A549 treated with AZD9567 at 1 μM for 4 hours (cell line): Measurements from ENCODE around the gene MRPS34. TPM values are rescaled to one million over a fixed set of nuclear protein-coding genes. Genes with fewer than 3 reads are reported as not detected.

Source experiments
- total RNA-seq: library from RNA; stranded (reverse); fragments of 200-300 nt; extraction: Qiagen RNA extraction; gene quantifications from 5 replicates; pipeline ENCODE4 v1.2.3, GENCODE V29; 2022; ENCODE audit not compliant: insufficient read depth

Gene MRPS34
- total RNA-seq = 126 to 264 TPM (median 252 TPM) in 5 replicates

GRCh38 chr16:1772908-1773702 lies at the start of gene MRPS34:
Gene MRPS34 (minus strand): TSS chr16:1773134. CDS start chr16:1773119, 15 bp downstream.

GRCh38 chr16:1793578-1794220 lies 20.8 kb upstream of the MRPS34 start, which contains the start of gene IGFALS:
Gene IGFALS (minus strand): TSS chr16:1793705. CDS start chr16:1793652, 53 bp downstream.

GRCh38 chr16:1782408-1783264 lies 9.7 kb upstream of the MRPS34 start, which contains the start of the genes NUBP2 and SPSB3:
Gene NUBP2 (plus strand): TSS chr16:1782960. CDS start chr16:1783021, 61 bp downstream.
Gene SPSB3 (minus strand): TSS chr16:1782571. CDS start chr16:1781483, 1,088 bp downstream.

GRCh38 chr16:1772362-1772907 lies 499 bp downstream of the MRPS34 start, which contains the start of gene EME2:
Gene EME2 (plus strand): TSS chr16:1772810. CDS start chr16:1773228, 418 bp downstream.

GRCh38 chr16:1771188-1771863 lies 1.6 kb downstream of the MRPS34 start, which contains the start of gene NME3:
Gene NME3 (minus strand): TSS chr16:1771543. CDS start chr16:1771534, 9 bp downstream.

Other genes starting within 250 kb of the MRPS34 start
- gene TMEM204, start 239.5 kb downstream of the MRPS34 start, total RNA-seq = 0.05 to 0.07 TPM (median 0.06 TPM) in 4 of 5 replicates, not detected in the other
- 5.4 to 9.4 TPM (median 8.5 TPM) in 5 replicates for gene IFT140, start 161.1 kb downstream of the MRPS34 start, total RNA-seq
- 10.3 to 19.6 TPM (median 16.7 TPM) in 5 replicates for gene CRAMP1, start 160.8 kb downstream of the MRPS34 start, total RNA-seq
- 156 to 277 TPM (median 157 TPM) in 5 replicates for gene JPT2, start 94.9 kb downstream of the MRPS34 start, total RNA-seq
- gene MAPK8IP3, start 66.9 kb downstream of the MRPS34 start, total RNA-seq = 46.1 to 71.8 TPM (median 63.2 TPM) in 5 replicates
- 25.1 to 64.0 TPM (median 61.2 TPM) in 5 replicates for gene NME3, start 1.6 kb downstream of the MRPS34 start, total RNA-seq
- 4.1 to 12.2 TPM (median 11.4 TPM) in 5 replicates for gene EME2, start 324 bp downstream of the MRPS34 start, total RNA-seq
- gene SPSB3, start 9.4 kb upstream of the MRPS34 start, total RNA-seq = 21.9 to 31.5 TPM (median 27.5 TPM) in 5 replicates
- 54.1 to 93.4 TPM (median 86.7 TPM) in 5 replicates for gene NUBP2, start 9.8 kb upstream of the MRPS34 start, total RNA-seq
- 0.06 to 0.20 TPM (median 0.07 TPM) in 4 of 5 replicates, not detected in the other for gene IGFALS, start 20.6 kb upstream of the MRPS34 start, total RNA-seq
- gene HAGH, start 53.7 kb upstream of the MRPS34 start, total RNA-seq = 64.2 to 78.9 TPM (median 76.2 TPM) in 5 replicates
- gene FAHD1, start 54.1 kb upstream of the MRPS34 start, total RNA-seq = 45.9 to 58.9 TPM (median 47.9 TPM) in 5 replicates
- 0.96 to 1.3 TPM (median 0.99 TPM) in 4 of 5 replicates, not detected in the other for gene MEIOB, start 99.0 kb upstream of the MRPS34 start, total RNA-seq
- gene HS3ST6, start 145.3 kb upstream of the MRPS34 start, total RNA-seq = 1.8 to 1.9 TPM (median 1.9 TPM) in 4 of 5 replicates, not detected in the other
- 25.4 to 35.1 TPM (median 34.9 TPM) in 5 replicates for gene MSRB1, start 170.1 kb upstream of the MRPS34 start, total RNA-seq
- 0.08 to 0.15 TPM in 2 of 5 replicates, not detected in the others for gene RPL3L, start 181.6 kb upstream of the MRPS34 start, total RNA-seq
- 238 to 284 TPM (median 251 TPM) in 5 replicates for gene NDUFB10, start 186.4 kb upstream of the MRPS34 start, total RNA-seq
- gene RPS2, start 191.7 kb upstream of the MRPS34 start, total RNA-seq = 3,446 to 5,640 TPM (median 5,518 TPM) in 5 replicates
- 0.11 TPM in 1 of 5 replicates, not detected in the others for gene RNF151, start 193.7 kb upstream of the MRPS34 start, total RNA-seq
- 31.4 to 44.1 TPM (median 40.6 TPM) in 5 replicates for gene TBL3, start 198.9 kb upstream of the MRPS34 start, total RNA-seq
- 0.22 to 4.7 TPM (median 0.30 TPM) in 5 replicates for gene NOXO1, start 208.3 kb upstream of the MRPS34 start, total RNA-seq
- 23.1 to 43.3 TPM (median 40.1 TPM) in 5 replicates for gene GFER, start 211.1 kb upstream of the MRPS34 start, total RNA-seq
- 3.9 to 8.9 TPM (median 7.8 TPM) in 5 replicates for gene SYNGR3, start 216.8 kb upstream of the MRPS34 start, total RNA-seq
- 51.5 to 66.8 TPM (median 63.1 TPM) in 5 replicates for gene ZNF598, start 236.7 kb upstream of the MRPS34 start, total RNA-seq
- 0.59 to 1.9 TPM (median 1.3 TPM) in 4 of 5 replicates, not detected in the other for gene NPW, start 246.7 kb upstream of the MRPS34 start, total RNA-seq